ENCODE data around the gene FBXW9.

FBXW9 gene

GRCh38 chr19:12696366-12697335, at the start of gene FBXW9:
TSS of gene FBXW9 (minus strand) at chr19:12696631. CDS start at chr19:12696581, 50 bp downstream.
- peak within 1 kb of the TSS; percentile 39 for H2AFZ ChIP-seq (ENCODE audit: low read length, unreplicated experiment)
- peak within 1 kb of the TSS; percentile 92 for H3K4me3 ChIP-seq (ENCODE audit: low read depth, low read length)
- no peaks in the 10 kb centered on the region for H3K27me3 ChIP-seq (ENCODE audit: insufficient read depth, low read length)

GRCh38 chr19:12745166-12745897, 48.9 kb upstream of the FBXW9 start:
- H3K4me3 ChIP-seq (ENCODE audit: low read depth, low read length), result no peak overlapping the region
- H3K27me3 ChIP-seq (ENCODE audit: insufficient read depth, low read length), result no peaks in the 10 kb centered on the region
- H3K4me1 ChIP-seq (ENCODE audit: control insufficient read depth, insufficient read depth, low read length, unreplicated experiment), result peaks cover 10% of the 10 kb centered on the region
- H3K36me3 ChIP-seq (ENCODE audit: insufficient read depth, low read length), result peaks cover 7% of the 10 kb centered on the region; the same call in 1 of the 2 replicates
- no peak overlapping the region for H3K27ac ChIP-seq (ENCODE audit: low read depth, low read length)
- no peaks in the 10 kb centered on the region for H3K79me2 ChIP-seq (ENCODE audit: control insufficient read depth, insufficient read depth, low read length, unreplicated experiment)
- no peak overlapping the region for H2AFZ ChIP-seq (ENCODE audit: low read length, unreplicated experiment)

More at GRCh38 chr19:12696366-12697335, at the start of gene FBXW9:
- Histone ChIP-seq H3K27ac (ENCODE audit: low read depth, low read length) (peak within 1 kb of the TSS; percentile 60), H3K79me2 (ENCODE audit: control insufficient read depth, insufficient read depth, low read length, unreplicated experiment) (no peaks in the 10 kb centered on the region), H3K4me1 (ENCODE audit: control insufficient read depth, insufficient read depth, low read length, unreplicated experiment) (peaks cover 8% of the 10 kb centered on the region), H3K36me3 (ENCODE audit: insufficient read depth, low read length) (no peaks in the 10 kb centered on the region)

GRCh38 chr19:12737835-12738351, 41.5 kb upstream of the FBXW9 start:
- peak overlapping the region; percentile 88 for H3K4me3 ChIP-seq (ENCODE audit: low read depth, low read length)
- H3K4me1 ChIP-seq (ENCODE audit: control insufficient read depth, insufficient read depth, low read length, unreplicated experiment), result peaks cover 2% of the 10 kb centered on the region
- peak overlapping the region; percentile 82; the same call in 1 of the 2 replicates for H3K27ac ChIP-seq (ENCODE audit: low read depth, low read length)
- peak overlapping the region; percentile 44 for H2AFZ ChIP-seq (ENCODE audit: low read length, unreplicated experiment)
- H3K36me3 ChIP-seq (ENCODE audit: insufficient read depth, low read length), result no peaks in the 10 kb centered on the region
- H3K27me3 ChIP-seq (ENCODE audit: insufficient read depth, low read length), result no peaks in the 10 kb centered on the region
- H3K79me2 ChIP-seq (ENCODE audit: control insufficient read depth, insufficient read depth, low read length, unreplicated experiment), result peaks cover 33% of the 10 kb centered on the region

DNA sequence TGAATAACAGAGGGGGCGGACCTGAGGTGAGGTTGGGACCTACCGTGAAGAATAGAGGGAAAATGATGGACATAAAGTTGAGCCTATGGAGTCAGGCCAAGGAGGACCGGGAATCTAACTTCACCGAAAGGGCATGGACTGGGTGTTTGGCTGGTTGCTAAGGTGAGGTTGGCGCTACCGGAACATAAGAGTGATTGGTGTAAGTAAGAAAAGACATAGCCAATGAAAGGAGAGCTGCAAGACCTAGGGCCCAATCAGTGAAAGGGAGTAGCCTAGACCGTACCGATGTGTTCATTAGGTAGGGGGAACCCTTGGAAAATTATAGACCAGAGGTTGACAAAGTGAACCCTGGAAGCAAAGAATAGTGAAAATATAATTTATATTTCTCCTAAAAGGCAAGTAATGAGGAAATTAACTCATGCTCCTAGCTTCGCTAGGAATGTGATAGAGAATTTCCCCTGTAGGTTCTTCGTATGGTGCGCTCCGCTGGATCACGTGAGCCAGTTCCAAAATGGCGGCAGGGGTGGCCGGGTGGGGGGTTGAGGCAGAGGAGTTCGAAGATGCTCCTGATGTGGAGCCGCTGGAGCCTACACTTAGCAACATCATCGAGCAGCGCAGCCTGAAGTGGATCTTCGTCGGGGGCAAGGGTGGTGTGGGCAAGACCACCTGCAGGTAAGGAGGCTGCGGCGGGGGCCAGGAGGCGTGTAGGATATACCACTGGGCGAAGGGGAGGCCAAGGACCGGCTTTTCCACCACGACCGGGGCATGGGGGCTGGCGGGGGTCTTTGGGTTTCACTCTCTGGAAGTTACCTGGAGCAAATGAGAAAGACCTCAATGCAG, 40.8 kb upstream of the FBXW9 start, which contains the start of gene GET3:
GET3 (plus strand) TSS at position 503 of the 840 bp plus-strand sequence; CDS start at position 512, 9 bp downstream.
- Histone ChIP-seq H3K36me3 (ENCODE audit: insufficient read depth, low read length) (no peaks in the 10 kb centered on the region), H3K27me3 (ENCODE audit: insufficient read depth, low read length) (no peaks in the 10 kb centered on the region), H3K4me1 (ENCODE audit: control insufficient read depth, insufficient read depth, low read length, unreplicated experiment) (peaks cover 4% of the 10 kb centered on the region), H3K4me3 (ENCODE audit: low read depth, low read length) (peak within 1 kb of the TSS; percentile 88), H3K79me2 (ENCODE audit: control insufficient read depth, insufficient read depth, low read length, unreplicated experiment) (peaks cover 40% of the 10 kb centered on the region), H3K27ac (ENCODE audit: low read depth, low read length) (peak within 1 kb of the TSS; percentile 82), H2AFZ (ENCODE audit: low read length, unreplicated experiment) (peak within 1 kb of the TSS; percentile 44)

GRCh38 chr19:12733369-12734214, 37.2 kb upstream of the FBXW9 start:
- Histone ChIP-seq H3K27ac (ENCODE audit: low read depth, low read length) (peak overlapping the region; percentile 78), H3K36me3 (ENCODE audit: insufficient read depth, low read length) (no peaks in the 10 kb centered on the region), H3K79me2 (ENCODE audit: control insufficient read depth, insufficient read depth, low read length, unreplicated experiment) (peaks cover 53% of the 10 kb centered on the region), H3K4me1 (ENCODE audit: control insufficient read depth, insufficient read depth, low read length, unreplicated experiment) (peaks cover 4% of the 10 kb centered on the region), H3K4me3 (ENCODE audit: low read depth, low read length) (peak overlapping the region; percentile 99), H3K27me3 (ENCODE audit: insufficient read depth, low read length) (no peaks in the 10 kb centered on the region), H2AFZ (ENCODE audit: low read length, unreplicated experiment) (no peak overlapping the region)

- H2AFZ ChIP-seq (ENCODE audit: low read length, unreplicated experiment), result no peak overlapping the region
- H3K4me3 ChIP-seq (ENCODE audit: low read depth, low read length), result no peak overlapping the region
- H3K27me3 ChIP-seq (ENCODE audit: insufficient read depth, low read length), result no peaks in the 10 kb centered on the region
- peaks cover 4% of the 10 kb centered on the region for H3K4me1 ChIP-seq (ENCODE audit: control insufficient read depth, insufficient read depth, low read length, unreplicated experiment)
- H3K36me3 ChIP-seq (ENCODE audit: insufficient read depth, low read length), result no peaks in the 10 kb centered on the region
- peaks cover 41% of the 10 kb centered on the region for H3K79me2 ChIP-seq (ENCODE audit: control insufficient read depth, insufficient read depth, low read length, unreplicated experiment)
- no peak overlapping the region for H3K27ac ChIP-seq (ENCODE audit: low read depth, low read length)
These were observed 34.9 kb upstream of the FBXW9 start for GRCh38 chr19:12731337-12731736.

DNA sequence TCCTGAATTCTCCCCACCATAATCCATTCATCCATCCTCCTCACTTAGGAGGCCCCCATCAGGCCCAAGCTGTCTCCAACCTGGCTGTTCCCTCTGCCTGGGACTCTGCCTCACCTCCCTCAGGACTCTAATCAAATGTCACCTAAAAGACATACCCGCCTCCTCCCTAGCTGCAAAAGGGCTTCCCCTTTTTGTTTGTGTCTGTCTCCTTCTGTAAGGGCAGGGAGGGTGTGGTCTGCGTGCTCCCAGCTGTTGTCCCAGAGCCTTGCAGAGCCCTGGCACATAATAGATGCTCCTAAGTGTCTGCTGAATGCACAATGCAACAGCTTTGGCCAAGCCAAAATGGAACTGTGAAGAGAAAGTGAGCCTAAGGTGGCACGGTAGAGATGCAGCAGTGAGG, 33.6 kb upstream of the FBXW9 start:
- Histone ChIP-seq H3K27me3 (ENCODE audit: insufficient read depth, low read length) (no peaks in the 10 kb centered on the region), H3K79me2 (ENCODE audit: control insufficient read depth, insufficient read depth, low read length, unreplicated experiment) (peaks cover 41% of the 10 kb centered on the region), H2AFZ (ENCODE audit: low read length, unreplicated experiment) (no peak overlapping the region), H3K36me3 (ENCODE audit: insufficient read depth, low read length) (no peaks in the 10 kb centered on the region), H3K4me3 (ENCODE audit: low read depth, low read length) (no peak overlapping the region), H3K4me1 (ENCODE audit: control insufficient read depth, insufficient read depth, low read length, unreplicated experiment) (peaks cover 4% of the 10 kb centered on the region), H3K27ac (ENCODE audit: low read depth, low read length) (no peak overlapping the region)

DNA sequence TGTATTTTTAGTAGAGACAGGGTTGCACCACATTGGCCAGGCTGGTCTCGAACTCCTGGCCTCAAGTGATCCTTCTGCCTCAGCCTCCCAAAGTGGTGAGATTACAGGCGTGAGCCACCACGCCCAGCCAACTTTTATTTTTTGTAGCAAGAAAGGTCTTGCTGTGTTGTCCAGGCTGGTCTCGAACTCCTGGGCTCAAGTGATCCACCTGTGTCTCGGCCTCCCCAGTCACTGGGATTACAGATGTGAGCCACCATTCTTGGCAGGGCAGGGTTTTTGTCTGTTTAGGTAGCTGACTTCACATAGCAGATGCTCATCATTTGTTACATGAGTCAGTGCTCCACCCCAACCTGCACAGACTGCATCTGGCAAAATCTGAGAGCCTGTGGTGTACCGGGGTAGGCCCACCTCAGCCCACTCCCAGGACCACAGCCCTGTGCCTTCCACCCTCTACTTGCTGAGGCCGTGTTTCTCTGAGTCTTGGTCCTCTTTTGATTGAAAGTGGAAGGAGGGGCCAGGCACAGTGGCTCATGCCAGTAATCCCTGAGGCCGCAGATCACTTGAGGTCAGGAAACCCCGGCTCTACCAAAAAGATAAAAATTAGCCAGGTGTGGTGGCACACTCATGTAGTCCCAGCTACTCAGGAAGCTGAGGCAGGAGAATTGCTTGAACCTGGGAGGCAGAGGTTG, 31.5 kb upstream of the FBXW9 start:
- H3K79me2 ChIP-seq (ENCODE audit: control insufficient read depth, insufficient read depth, low read length, unreplicated experiment), result peaks cover 33% of the 10 kb centered on the region
- H3K27ac ChIP-seq (ENCODE audit: low read depth, low read length), result no peak overlapping the region
- H3K4me1 ChIP-seq (ENCODE audit: control insufficient read depth, insufficient read depth, low read length, unreplicated experiment), result peaks cover 2% of the 10 kb centered on the region
- no peaks in the 10 kb centered on the region for H3K27me3 ChIP-seq (ENCODE audit: insufficient read depth, low read length)
- no peak overlapping the region for H2AFZ ChIP-seq (ENCODE audit: low read length, unreplicated experiment)
- no peaks in the 10 kb centered on the region for H3K36me3 ChIP-seq (ENCODE audit: insufficient read depth, low read length)
- no peak overlapping the region for H3K4me3 ChIP-seq (ENCODE audit: low read depth, low read length)

DNA sequence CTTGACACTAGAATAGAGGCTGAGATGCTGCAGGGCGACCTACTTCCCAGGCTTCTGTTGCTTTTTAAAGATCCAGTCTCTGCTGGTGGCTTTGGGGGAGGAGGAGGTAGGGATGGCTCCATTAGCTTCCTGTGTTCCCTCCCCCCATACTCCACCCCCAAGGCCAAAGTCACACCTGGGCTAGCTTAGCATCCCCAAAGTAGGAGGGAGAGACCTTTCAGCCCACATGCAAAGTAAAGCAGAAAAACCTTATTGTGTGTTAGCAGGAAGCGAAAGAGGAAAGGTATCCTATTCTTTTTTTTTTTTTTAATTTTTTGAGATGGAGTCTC, 30.5 kb upstream of the FBXW9 start:
- Histone ChIP-seq H3K4me3 (ENCODE audit: low read depth, low read length) (no peak overlapping the region), H3K36me3 (ENCODE audit: insufficient read depth, low read length) (no peaks in the 10 kb centered on the region)

More for the DNA sequence above, 30.5 kb upstream of the FBXW9 start:
- Histone ChIP-seq H2AFZ (ENCODE audit: low read length, unreplicated experiment) (no peak overlapping the region), H3K79me2 (ENCODE audit: control insufficient read depth, insufficient read depth, low read length, unreplicated experiment) (peaks cover 25% of the 10 kb centered on the region), H3K27me3 (ENCODE audit: insufficient read depth, low read length) (no peaks in the 10 kb centered on the region), H3K4me1 (ENCODE audit: control insufficient read depth, insufficient read depth, low read length, unreplicated experiment) (no peaks in the 10 kb centered on the region), H3K27ac (ENCODE audit: low read depth, low read length) (no peak overlapping the region)

Data from ACC112 (cell line).